ENCODE measurements around the gene CD44.

Gene CD44

DNA sequence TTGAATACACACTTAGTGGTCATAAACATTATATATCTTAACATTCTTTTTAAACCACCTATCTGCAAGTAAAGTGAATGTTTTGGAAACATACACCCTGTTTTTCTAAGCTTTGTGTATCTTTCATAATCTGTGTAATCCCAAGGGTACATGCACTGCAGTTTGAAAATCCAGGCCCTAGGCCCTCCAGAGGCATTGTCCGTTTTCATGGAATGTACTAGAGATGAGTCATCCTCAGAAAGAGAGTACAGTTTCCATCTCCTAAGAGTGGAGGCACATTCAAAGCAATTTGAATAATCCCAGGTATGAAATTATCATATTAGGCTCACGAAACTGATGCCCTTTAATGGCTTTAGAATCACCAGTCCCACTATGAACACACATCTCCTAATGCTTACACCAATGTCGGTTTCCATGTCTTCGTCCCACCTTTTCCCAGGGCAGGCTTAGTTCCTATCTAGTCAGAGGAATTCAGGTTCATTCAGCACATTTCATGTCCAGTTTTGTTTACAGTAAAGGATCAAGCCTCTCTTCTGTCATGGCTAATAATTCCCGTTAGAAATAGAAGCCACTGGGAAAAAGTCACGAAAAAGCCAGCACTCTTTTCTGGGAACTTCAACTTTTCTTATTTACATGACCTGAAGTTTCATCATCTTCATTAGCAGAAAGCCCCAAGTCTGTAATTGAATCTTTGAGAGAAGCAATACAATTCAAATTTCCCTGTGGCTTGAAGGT is 39.5 kb upstream of the CD44 start:
- Histone ChIP-seq H3K4me1 (ENCODE audit: insufficient read depth, low read length) (no peaks in the 10 kb centered on the region), H3K9ac (ENCODE audit: low read depth, low read length) (no peak overlapping the region), H3K27ac (ENCODE audit: low read length) (no peak overlapping the region), H3K9me3 (ENCODE audit: insufficient read depth, low read length, severe bottlenecking) (no peaks in the 10 kb centered on the region), H3K4me3 (ENCODE audit: low read depth in 1 of 2, low read length in 2 of 2) (no peak overlapping the region), H2AFZ (ENCODE audit: low read depth, low read length) (no peak overlapping the region), H3K79me2 (ENCODE audit: insufficient read depth, low read length) (no peaks in the 10 kb centered on the region), H4K20me1 (ENCODE audit: insufficient read depth, low read length) (no peaks in the 10 kb centered on the region), H3K36me3 (ENCODE audit: insufficient read depth, low read length) (no peaks in the 10 kb centered on the region), H3K27me3 (ENCODE audit: insufficient read depth, low read length, poor library complexity) (no peaks in the 10 kb centered on the region), H3K4me2 (ENCODE audit: insufficient read depth, low read length) (no peak overlapping the region)
- ATAC-seq (ENCODE audit: insufficient read depth, low read depth) (no peak), DNase-seq (no peak)
- TF ChIP-seq, protein P1, sequence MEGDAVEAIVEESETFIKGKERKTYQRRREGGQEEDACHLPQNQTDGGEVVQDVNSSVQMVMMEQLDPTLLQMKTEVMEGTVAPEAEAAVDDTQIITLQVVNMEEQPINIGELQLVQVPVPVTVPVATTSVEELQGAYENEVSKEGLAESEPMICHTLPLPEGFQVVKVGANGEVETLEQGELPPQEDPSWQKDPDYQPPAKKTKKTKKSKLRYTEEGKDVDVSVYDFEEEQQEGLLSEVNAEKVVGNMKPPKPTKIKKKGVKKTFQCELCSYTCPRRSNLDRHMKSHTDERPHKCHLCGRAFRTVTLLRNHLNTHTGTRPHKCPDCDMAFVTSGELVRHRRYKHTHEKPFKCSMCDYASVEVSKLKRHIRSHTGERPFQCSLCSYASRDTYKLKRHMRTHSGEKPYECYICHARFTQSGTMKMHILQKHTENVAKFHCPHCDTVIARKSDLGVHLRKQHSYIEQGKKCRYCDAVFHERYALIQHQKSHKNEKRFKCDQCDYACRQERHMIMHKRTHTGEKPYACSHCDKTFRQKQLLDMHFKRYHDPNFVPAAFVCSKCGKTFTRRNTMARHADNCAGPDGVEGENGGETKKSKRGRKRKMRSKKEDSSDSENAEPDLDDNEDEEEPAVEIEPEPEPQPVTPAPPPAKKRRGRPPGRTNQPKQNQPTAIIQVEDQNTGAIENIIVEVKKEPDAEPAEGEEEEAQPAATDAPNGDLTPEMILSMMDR (IDR thresholded peaks at IDR 0.05; ENCODE audit: borderline replicate concordance, extremely low read depth, low read length, poor library complexity, severe bottlenecking): no peak
- no peak for TF ChIP-seq EZH2 (IDR thresholded peaks at IDR 0.05; ENCODE audit: borderline replicate concordance, low read depth, low read length, severe bottlenecking)

DNA sequence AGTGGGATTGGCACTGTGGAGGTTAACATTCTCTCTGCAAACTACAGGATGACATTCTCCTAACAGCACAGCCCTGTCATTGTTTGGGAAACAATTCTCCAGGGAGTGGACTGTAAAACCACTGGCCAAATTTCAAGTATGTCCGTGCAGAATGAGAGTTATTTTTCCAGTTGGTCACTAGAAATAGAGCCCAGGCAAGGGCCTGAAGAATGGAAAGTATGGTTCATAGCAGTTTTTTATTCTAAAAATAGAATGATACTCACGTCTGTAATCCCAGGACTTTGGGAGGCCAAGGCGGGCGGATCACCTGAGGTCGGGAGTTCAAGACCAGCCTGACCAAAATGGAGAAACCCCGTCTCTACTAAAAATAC is 39.0 kb upstream of the CD44 start:
- no peaks in the 10 kb centered on the region for H3K79me2 ChIP-seq (ENCODE audit: insufficient read depth, low read length)
- no peaks in the 10 kb centered on the region for H3K4me1 ChIP-seq (ENCODE audit: insufficient read depth, low read length)
- H4K20me1 ChIP-seq (ENCODE audit: insufficient read depth, low read length): no peaks in the 10 kb centered on the region
- no peaks in the 10 kb centered on the region for H3K36me3 ChIP-seq (ENCODE audit: insufficient read depth, low read length)
- no peak for DNase-seq
- H3K27ac ChIP-seq (ENCODE audit: low read length): no peak overlapping the region
- no peak for TF ChIP-seq EZH2 (IDR thresholded peaks at IDR 0.05; ENCODE audit: borderline replicate concordance, low read depth, low read length, severe bottlenecking)
- TF ChIP-seq, protein P1 (IDR thresholded peaks at IDR 0.05; ENCODE audit: borderline replicate concordance, extremely low read depth, low read length, poor library complexity, severe bottlenecking): no peak
- H3K27me3 ChIP-seq (ENCODE audit: insufficient read depth, low read length, poor library complexity): no peaks in the 10 kb centered on the region
- H3K9ac ChIP-seq (ENCODE audit: low read depth, low read length): no peak overlapping the region
- no peak overlapping the region for H2AFZ ChIP-seq (ENCODE audit: low read depth, low read length)
- no peak overlapping the region for H3K4me2 ChIP-seq (ENCODE audit: insufficient read depth, low read length)
- no peaks in the 10 kb centered on the region for H3K9me3 ChIP-seq (ENCODE audit: insufficient read depth, low read length, severe bottlenecking)
- no peak for ATAC-seq (ENCODE audit: insufficient read depth, low read depth)
- H3K4me3 ChIP-seq (ENCODE audit: low read depth in 1 of 2, low read length in 2 of 2): no peak overlapping the region

DNA sequence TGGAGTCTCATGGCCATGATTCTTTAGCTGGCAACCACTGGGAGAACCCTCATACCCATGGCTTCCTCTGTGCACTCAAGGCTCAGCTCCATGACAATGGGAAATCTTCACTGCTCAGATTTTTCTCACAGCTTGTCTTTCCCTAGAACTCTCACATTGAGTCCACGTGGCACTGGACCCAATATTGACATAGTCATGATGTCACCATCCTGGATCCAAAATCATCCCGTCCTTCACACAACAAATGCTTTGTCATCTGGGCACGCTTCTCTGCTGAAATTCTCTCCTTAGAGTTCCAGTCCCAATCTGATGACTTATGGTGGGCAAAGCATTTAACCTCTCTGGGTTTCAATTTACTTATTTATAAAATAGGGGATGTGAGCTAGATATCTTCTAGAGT is 37.7 kb upstream of the CD44 start:
- no peaks in the 10 kb centered on the region for H4K20me1 ChIP-seq (ENCODE audit: insufficient read depth, low read length)
- peaks cover 1% of the 10 kb centered on the region; the same call in 1 of the 2 replicates for H3K4me1 ChIP-seq (ENCODE audit: insufficient read depth, low read length)
- no peak overlapping the region for H3K4me3 ChIP-seq (ENCODE audit: low read depth in 1 of 2, low read length in 2 of 2)
- no peaks in the 10 kb centered on the region for H3K9me3 ChIP-seq (ENCODE audit: insufficient read depth, low read length, severe bottlenecking)
- no peak overlapping the region for H3K9ac ChIP-seq (ENCODE audit: low read depth, low read length)
- TF ChIP-seq, protein P1 (IDR thresholded peaks at IDR 0.05; ENCODE audit: borderline replicate concordance, extremely low read depth, low read length, poor library complexity, severe bottlenecking): no peak
- no peak for TF ChIP-seq EZH2 (IDR thresholded peaks at IDR 0.05; ENCODE audit: borderline replicate concordance, low read depth, low read length, severe bottlenecking)
- H3K27me3 ChIP-seq (ENCODE audit: insufficient read depth, low read length, poor library complexity): no peaks in the 10 kb centered on the region
- no peak for ATAC-seq (ENCODE audit: insufficient read depth, low read depth)
- H3K4me2 ChIP-seq (ENCODE audit: insufficient read depth, low read length): no peak overlapping the region
- H3K79me2 ChIP-seq (ENCODE audit: insufficient read depth, low read length): no peaks in the 10 kb centered on the region
- H2AFZ ChIP-seq (ENCODE audit: low read depth, low read length): no peak overlapping the region
- H3K36me3 ChIP-seq (ENCODE audit: insufficient read depth, low read length): no peaks in the 10 kb centered on the region
- H3K27ac ChIP-seq (ENCODE audit: low read length): no peak overlapping the region
- DNase-seq: no peak

Measured in DND-41 (cell line).